Activated CD8-positive, alpha-beta T cell treated with anti-CD3 and anti-CD28 coated beads for 36 hours (primary cell): ENCODE results near the gene LAIR1. TPM values are rescaled to one million over a fixed set of nuclear protein-coding genes. Genes with fewer than 3 reads are reported as not detected.
A peak's percentile ranks its signal among the peaks of the same experiment; 100 is the strongest.

Source experiments
- ATAC-seq: fragments of 200-7000 bp; cut with Tn5 transposase; one replicate; pipeline ENCODE4 v1.10.0; 2021; ENCODE audit warnings: mild to moderate bottlenecking, moderate library complexity
- CTCF ChIA-PET: fragments of 350-600 bp; sonication (Branson Sonifier 250); formaldehyde crosslinking; loops from one replicate; lab custom pipeline; 2021; ENCODE audit warnings: antibody characterized with exemption; lab: Charles Lee
- POLR2A ChIA-PET: fragments of 350-600 bp; sonication (Branson Sonifier 250); formaldehyde crosslinking; loops from one replicate; lab custom pipeline; 2021; ENCODE audit warnings: antibody characterized with exemption; lab: Charles Lee
- DNase-seq: peaks from one replicate; pipeline ENCODE4 v3.0.0-alpha.2; 2020
- H3K27ac Mint-ChIP-seq: one replicate; pipeline ENCODE4 v1.8.0; 2021; ENCODE audit warnings: mild to moderate bottlenecking, mixed read lengths
- H3K27me3 Mint-ChIP-seq: one replicate; pipeline ENCODE4 v1.8.0; 2021; ENCODE audit warnings: mixed read lengths
- H3K36me3 Mint-ChIP-seq: one replicate; pipeline ENCODE4 v1.8.0; 2021; ENCODE audit warnings: low read depth, mixed read lengths
- H3K4me1 Mint-ChIP-seq: one replicate; pipeline ENCODE4 v1.8.0; 2021; ENCODE audit warnings: low read depth, mixed read lengths
- H3K4me3 Mint-ChIP-seq: one replicate; pipeline ENCODE4 v1.8.0; 2021; ENCODE audit warnings: mild to moderate bottlenecking, moderate library complexity, mixed read lengths
- H3K9me3 Mint-ChIP-seq: one replicate; pipeline ENCODE4 v1.8.0; 2021; ENCODE audit warnings: mixed read lengths
- CTCF ChIP-seq: fragments of 200-600 bp; IDR thresholded peaks from one replicate; pipeline ENCODE4 v1.8.0; 2022; ENCODE audit warnings: antibody characterized with exemption, mild to moderate bottlenecking
- intact Hi-C: fragments of 100-400 bp; cut with micrococcal nuclease; formaldehyde crosslinking; loops from one replicate; pipeline ENCODE4 v1.10.0; 2022
- total RNA-seq, 2 experiments: library from RNA; stranded (reverse); gene quantifications; one replicate each; pipeline ENCODE4 v1.2.3, GENCODE V29; 2021

Gene LAIR1
- total RNA-seq, result 10 to 100 TPM; 11.3 TPM

GRCh38 chr19:54364775-54365257 is at the start of gene LAIR1:
Gene LAIR1 (minus strand): TSS chr19:54364931. CDS start chr19:54364804, 127 bp downstream.
- Mint-ChIP-seq H3K4me3 (peak within 1 kb of the TSS; percentile 85), H3K4me1 (peaks cover 62% of the 10 kb centered on the region), H3K36me3 (peaks cover 9% of the 10 kb centered on the region), H3K27ac (peak within 1 kb of the TSS; percentile 90), H3K27me3 (peaks cover 9% of the 10 kb centered on the region), H3K9me3 (no peaks in the 10 kb centered on the region)
- intact Hi-C loops, result no loop called here
- DNase-seq (peak; percentile 78), ATAC-seq (peak; percentile 84)
- ChIA-PET CTCF (interaction anchor here (0.6 to 1.6 kb wide), 6 partner anchors 10 to 51 kb away, joined by 3 to 4 read pairs (median 4); partner anchors contain the start of gene TTYH1), POLR2A (interaction anchor here (1.3 kb wide), 1 partner anchor 25 kb away, joined by 3 read pairs; no protein-coding TSS in a partner anchor)
- no peak for TF ChIP-seq CTCF

GRCh38 chr19:54414156-54414555 is 49.4 kb upstream of the LAIR1 start:
- intact Hi-C loops, result no loop called here
- peaks cover 35% of the 10 kb centered on the region for H3K27me3 Mint-ChIP-seq
- POLR2A ChIA-PET, result no interaction called here
- H3K36me3 Mint-ChIP-seq, result no peaks in the 10 kb centered on the region
- CTCF ChIA-PET, result no interaction called here
- ATAC-seq (no peak), DNase-seq (no peak)
- H3K4me3 Mint-ChIP-seq, result no peak overlapping the region
- no peaks in the 10 kb centered on the region for H3K9me3 Mint-ChIP-seq
- no peak for TF ChIP-seq CTCF
- no peak overlapping the region for H3K27ac Mint-ChIP-seq
- H3K4me1 Mint-ChIP-seq, result peaks cover 15% of the 10 kb centered on the region

GRCh38 chr19:54412877-54413276 is 48.1 kb upstream of the LAIR1 start:
- H3K27ac Mint-ChIP-seq, result no peak overlapping the region
- H3K36me3 Mint-ChIP-seq, result peaks cover 1% of the 10 kb centered on the region
- H3K4me3 Mint-ChIP-seq, result no peak overlapping the region
- ATAC-seq (no peak), DNase-seq (no peak)
- ChIA-PET CTCF (no interaction called here), POLR2A (no interaction called here)
- H3K4me1 Mint-ChIP-seq, result peaks cover 9% of the 10 kb centered on the region
- TF ChIP-seq CTCF, result no peak
- H3K27me3 Mint-ChIP-seq, result peaks cover 32% of the 10 kb centered on the region
- H3K9me3 Mint-ChIP-seq, result peaks cover 1% of the 10 kb centered on the region
- intact Hi-C loops, result no loop called here

GRCh38 chr19:54411033-54411432 is 46.3 kb upstream of the LAIR1 start:
- no peak for TF ChIP-seq CTCF
- Mint-ChIP-seq H3K9me3 (peaks cover 1% of the 10 kb centered on the region), H3K4me1 (no peaks in the 10 kb centered on the region), H3K36me3 (peaks cover 1% of the 10 kb centered on the region), H3K4me3 (no peak overlapping the region), H3K27me3 (peaks cover 22% of the 10 kb centered on the region), H3K27ac (no peak overlapping the region)
- POLR2A ChIA-PET, result interaction anchor here (1.2 kb wide), 1 partner anchor 23 kb away, joined by 3 read pairs; no protein-coding TSS in a partner anchor
- no peak for ATAC-seq
- intact Hi-C loops, result no loop called here
- DNase-seq, result no peak
- CTCF ChIA-PET, result no interaction called here

GRCh38 chr19:54408456-54409026 is 43.8 kb upstream of the LAIR1 start:
- intact Hi-C loops, result no loop called here
- Mint-ChIP-seq H3K4me3 (no peak overlapping the region), H3K27me3 (peaks cover 8% of the 10 kb centered on the region), H3K27ac (no peak overlapping the region), H3K9me3 (peaks cover 1% of the 10 kb centered on the region), H3K4me1 (no peaks in the 10 kb centered on the region), H3K36me3 (peaks cover 1% of the 10 kb centered on the region)
- TF ChIP-seq CTCF, result no peak
- no peak for DNase-seq
- ChIA-PET CTCF (interaction anchor here (3.0 kb wide), 1 partner anchor 17 kb away, joined by 16 read pairs; no protein-coding TSS in a partner anchor), POLR2A (no interaction called here)
- ATAC-seq, result no peak
